K562 (cell line): ENCODE results near the gene MYO1A. TPM values are rescaled to one million over a fixed set of nuclear protein-coding genes. Genes with fewer than 3 reads are reported as not detected.

Source experiments
- ETV5 ChIP-seq: sonication (generic); formaldehyde crosslinking; IDR thresholded peaks from 2 replicates; pipeline ENCODE4 v1.4.0; 2020; ENCODE audit warnings: low read depth, mild to moderate bottlenecking, missing genetic modification reagents
- MAFF ChIP-seq: IDR thresholded peaks from 2 replicates; pipeline ENCODE4 v1.6.1; 2012; ENCODE audit warnings: low read length, improper control_type of control experiment
- PHF8 ChIP-seq: fragments of 200-600 bp; sonication (generic); IDR thresholded peaks from 2 replicates; pipeline ENCODE4 v1.6.1; 2012; ENCODE audit warnings: mixed run types, mild to moderate bottlenecking, inconsistent platforms, low read length, moderate library complexity, borderline replicate concordance
- POLR3G ChIP-seq: IDR thresholded peaks from 2 replicates; pipeline ENCODE4 v1.6.1; 2011; ENCODE audit not compliant: insufficient read length, insufficient replicate concordance; ENCODE audit errors: extremely low read depth
- SIX5 ChIP-seq, 2 experiments: IDR thresholded peaks; 2 replicates each; pipeline ENCODE4 v1.6.1; 2011; ENCODE audit warnings: low read length in 2 of 2, borderline replicate concordance in 1 of 2, low read depth in 1 of 2, mild to moderate bottlenecking in 1 of 2, moderate library complexity in 1 of 2; ENCODE audit not compliant: insufficient read depth in 1 of 2
- SLC30A9 ChIP-seq: fragments of 250-450 bp; sonication (Bioruptor Pico); IDR thresholded peaks from 2 replicates; pipeline ENCODE4 v1.8.0; 2022; ENCODE audit warnings: mild to moderate bottlenecking, moderate library complexity
- ZFPM2 ChIP-seq: fragments of 250-450 bp; sonication (Bioruptor Pico); IDR thresholded peaks from 2 replicates; pipeline ENCODE4 v1.5.1; 2022; ENCODE audit warnings: mild to moderate bottlenecking
- ZNF140 ChIP-seq: fragments of 250-450 bp; sonication (Bioruptor Pico); IDR thresholded peaks from 2 replicates; pipeline ENCODE4 v1.8.0; 2021; ENCODE audit warnings: moderate library complexity, mild to moderate bottlenecking, inconsistent platforms
- ZNF318 ChIP-seq, 2 experiments: fragments of 450-650 bp; IDR thresholded peaks; 2 replicates each; pipeline ENCODE4 v1.6.1; 2016; ENCODE audit warnings: mild to moderate bottlenecking in 2 of 2, borderline replicate concordance in 1 of 2, low read depth in 1 of 2, moderate library complexity in 1 of 2
- ZNF589 ChIP-seq: fragments of 200-800 bp; sonication (Bioruptor generic); IDR thresholded peaks from 2 replicates; pipeline ENCODE4 v1.6.1; 2016; ENCODE audit warnings: low read depth, missing genetic modification characterization, missing compliant biosample characterization
- ZNF696 ChIP-seq: fragments of 250-450 bp; sonication (Bioruptor Pico); conservative IDR thresholded peaks from 2 replicates; pipeline ENCODE4 v1.4.0; 2020; ENCODE audit warnings: mild to moderate bottlenecking, moderate library complexity
- ZNF699 ChIP-seq: fragments of 250-450 bp; sonication (Bioruptor Pico); IDR thresholded peaks from 2 replicates; pipeline ENCODE4 v1.8.0; 2021; ENCODE audit warnings: mild to moderate bottlenecking, moderate library complexity; ENCODE audit not compliant: insufficient replicate concordance
- polyA plus RNA-seq, 8 experiments: library from polyadenylated mRNA; depleted of rRNA in 4 of 8; stranded (reverse) in 5 of 8; unstranded in 3 of 8; fragments of >200 nt; fragmentation: Nextera tagmentation in 2 of 8; fragmentation: Illumina TruSeq in 1 of 8; extraction: Ambion mirVana in 2 of 8; extraction: Trizol in 1 of 8; gene quantifications; 2 replicates each; pipeline versions ENCODE4 v1.2.1 to v1.2.3, GENCODE V29; 2011 to 2014; ENCODE audit warnings: inconsistent platforms in 1 of 8, missing spikeins in 1 of 8
- total RNA-seq, 7 experiments: library from RNA; depleted of rRNA in 6 of 7; stranded (reverse); fragments of >200 nt in 6 of 7; fragmentation: Illumina TruSeq in 2 of 7; extraction: Trizol in 2 of 7; gene quantifications; 2 replicates each; pipeline versions ENCODE4 v1.2.1 to v1.2.3, GENCODE V29; 2011 to 2021; ENCODE audit warnings: low replicate concordance in 1 of 7
- TF ChIP-seq, protein P1 (sequence below), 2 experiments: IDR thresholded peaks; 2 replicates each; pipeline ENCODE4 v1.6.1; 2012; ENCODE audit warnings: improper control_type of control experiment in 2 of 2, low read depth in 2 of 2, low read length in 2 of 2, borderline replicate concordance in 1 of 2

Gene MYO1A
- total and polyA plus RNA-seq, 9 of the 15 experiments (the other 6 are each of a cell fraction or from before 2014, with no cell fraction given) = 0.03 to 0.29 (median 0.14) TPM; not detected in 2

DNA sequence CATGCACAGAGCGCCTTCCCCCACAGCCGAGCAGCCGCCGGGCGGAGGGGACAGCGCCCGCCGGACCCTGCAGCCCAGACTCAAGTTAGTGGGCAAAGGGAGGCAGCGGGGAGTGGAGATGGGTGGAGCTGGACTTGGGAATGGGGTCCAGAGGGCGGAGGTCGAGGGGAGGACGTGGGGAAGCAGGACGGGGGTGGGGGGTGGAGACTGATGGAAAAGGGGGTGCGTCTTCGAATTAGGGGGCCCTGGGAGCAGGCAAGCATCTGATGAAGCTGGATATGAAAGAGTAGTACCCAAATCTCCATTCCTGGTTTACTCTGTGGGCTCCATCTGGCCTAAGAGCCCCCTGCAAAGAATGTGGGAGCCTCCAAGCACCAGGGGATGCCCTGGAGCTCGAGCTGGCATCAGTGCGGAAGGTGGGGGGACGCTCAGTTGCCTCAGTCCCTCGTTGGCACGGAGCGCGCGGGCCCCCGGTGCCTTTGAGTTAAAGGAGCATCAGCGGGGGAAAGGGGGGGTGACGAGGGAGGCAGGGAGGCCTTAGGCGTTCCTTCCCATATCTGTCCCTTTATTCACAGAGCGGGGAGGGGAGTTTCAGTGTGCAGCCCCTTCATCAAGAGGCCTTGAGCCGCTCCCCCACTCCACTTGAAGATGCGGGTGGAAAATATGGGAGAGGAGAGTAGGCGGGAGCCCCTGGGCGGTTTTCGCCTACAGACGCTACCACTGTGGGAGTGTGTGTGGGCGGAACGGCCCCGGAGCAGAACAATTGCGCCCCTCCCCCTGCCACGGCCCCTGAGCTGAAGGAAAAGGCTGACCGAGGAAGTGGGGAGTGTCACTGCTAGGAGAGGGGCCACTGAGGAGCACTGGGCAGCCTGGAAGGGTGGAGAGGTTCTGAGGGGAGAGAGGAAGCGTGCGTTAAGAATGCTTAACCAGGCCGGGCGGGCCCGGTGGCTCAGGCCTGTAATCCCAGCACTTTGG lies 39.6 kb upstream of the MYO1A start (continued):
- no peak for TF ChIP-seq ZNF318 (IDR thresholded peaks at IDR 0.05; ENCODE audit: borderline replicate concordance in 1 of 2, low read depth in 1 of 2)
- TF ChIP-seq SLC30A9 (CRISPR knock-in tag) = no peak
- TF ChIP-seq ZFPM2 = 0 out of 2 replicates have a peak, but pooled peaks have one; percentile 44
- no peak for TF ChIP-seq MAFF
- TF ChIP-seq POLR3G = no peak
- TF ChIP-seq ZNF699 (CRISPR knock-in tag) = no peak
- no peak for TF ChIP-seq SIX5 (IDR thresholded peaks at IDR 0.05; ENCODE audit: borderline replicate concordance in 1 of 2, insufficient read depth in 1 of 2, low read depth in 1 of 2, low read length in 2 of 2)
- peak; percentile 17; the same call in 1 of the 2 replicates for TF ChIP-seq PHF8
- no peak for TF ChIP-seq ZNF589 (CRISPR knock-in tag)
- TF ChIP-seq ZNF140 (CRISPR knock-in tag) = no peak
- TF ChIP-seq, protein P1, sequence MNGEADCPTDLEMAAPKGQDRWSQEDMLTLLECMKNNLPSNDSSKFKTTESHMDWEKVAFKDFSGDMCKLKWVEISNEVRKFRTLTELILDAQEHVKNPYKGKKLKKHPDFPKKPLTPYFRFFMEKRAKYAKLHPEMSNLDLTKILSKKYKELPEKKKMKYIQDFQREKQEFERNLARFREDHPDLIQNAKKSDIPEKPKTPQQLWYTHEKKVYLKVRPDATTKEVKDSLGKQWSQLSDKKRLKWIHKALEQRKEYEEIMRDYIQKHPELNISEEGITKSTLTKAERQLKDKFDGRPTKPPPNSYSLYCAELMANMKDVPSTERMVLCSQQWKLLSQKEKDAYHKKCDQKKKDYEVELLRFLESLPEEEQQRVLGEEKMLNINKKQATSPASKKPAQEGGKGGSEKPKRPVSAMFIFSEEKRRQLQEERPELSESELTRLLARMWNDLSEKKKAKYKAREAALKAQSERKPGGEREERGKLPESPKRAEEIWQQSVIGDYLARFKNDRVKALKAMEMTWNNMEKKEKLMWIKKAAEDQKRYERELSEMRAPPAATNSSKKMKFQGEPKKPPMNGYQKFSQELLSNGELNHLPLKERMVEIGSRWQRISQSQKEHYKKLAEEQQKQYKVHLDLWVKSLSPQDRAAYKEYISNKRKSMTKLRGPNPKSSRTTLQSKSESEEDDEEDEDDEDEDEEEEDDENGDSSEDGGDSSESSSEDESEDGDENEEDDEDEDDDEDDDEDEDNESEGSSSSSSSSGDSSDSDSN (IDR thresholded peaks at IDR 0.05; ENCODE audit: borderline replicate concordance in 1 of 2, low read depth in 2 of 2, low read length in 2 of 2) = no peak
- no peak for TF ChIP-seq ZNF696 (CRISPR knock-in tag)
- no peak for TF ChIP-seq ETV5 (CRISPR knock-in tag)
